ENCODE data around the gene ITGB1. TPM values are rescaled to one million over a fixed set of nuclear protein-coding genes. Genes with fewer than 3 reads are reported as not detected.

ITGB1 gene
- total RNA-seq, 3 donors from 2014 or later (not counting 1 experiment from before 2014, with no cell fraction given) = 175 to 280 (median 202) TPM

- Histone ChIP-seq H3K27me3 (ENCODE audit: control insufficient read depth, insufficient read depth, low read length) (no peaks in the 10 kb centered on the region), H3K36me3 (ENCODE audit: control insufficient read depth, insufficient read depth, low read length) (no peaks in the 10 kb centered on the region), H3K27ac (ENCODE audit: low read length) (no peak overlapping the region), H3K9me3 (ENCODE audit: control insufficient read depth, insufficient read depth, low read length) (no peaks in the 10 kb centered on the region), H3K4me3 (ENCODE audit: low read length) (no peak overlapping the region), H3K4me1 (ENCODE audit: control insufficient read depth, insufficient read depth, low read length) (peaks cover 17% of the 10 kb centered on the region)
- Mint-ChIP-seq H3K27ac (no peak overlapping the region), H3K4me1 (peaks cover 13% of the 10 kb centered on the region in 2 donors), H3K4me3 (no peak overlapping the region), H3K36me3 (no peaks in the 10 kb centered on the region), H3K9me3 (no peaks in the 10 kb centered on the region), H3K27me3 (ENCODE audit: low read depth in 2 of 2) (no peaks in the 10 kb centered on the region)
- intact Hi-C loops (cut with micrococcal nuclease) = no loop called here
- no peak for DNase-seq
- TF ChIP-seq CTCF (IDR thresholded peaks at IDR 0.05) = no peak
- ATAC-seq = no peak
- 97% methylated on average over 3 of the region's 3 CpGs for WGBS (ENCODE audit: insufficient coverage)
These were observed 18.3 kb upstream of the ITGB1 start for GRCh38 chr10:32976338-32976737.

GRCh38 chr10:32972929-32973328 lies 14.9 kb upstream of the ITGB1 start:
- H3K27me3 ChIP-seq (ENCODE audit: control insufficient read depth, insufficient read depth, low read length) = no peaks in the 10 kb centered on the region
- no peak overlapping the region for H3K27ac ChIP-seq (ENCODE audit: low read length)
- Mint-ChIP-seq H3K4me3 (no peak overlapping the region), H3K4me1 (no peaks in the 10 kb centered on the region), H3K36me3 (no peaks in the 10 kb centered on the region), H3K9me3 (no peaks in the 10 kb centered on the region), H3K27me3 (ENCODE audit: low read depth in 2 of 2) (no peaks in the 10 kb centered on the region), H3K27ac (no peak overlapping the region)
- H3K9me3 ChIP-seq (ENCODE audit: control insufficient read depth, insufficient read depth, low read length) = no peaks in the 10 kb centered on the region
- intact Hi-C loops (cut with micrococcal nuclease) = no loop called here
- no peaks in the 10 kb centered on the region for H3K36me3 ChIP-seq (ENCODE audit: control insufficient read depth, insufficient read depth, low read length)
- no peaks in the 10 kb centered on the region for H3K4me1 ChIP-seq (ENCODE audit: control insufficient read depth, insufficient read depth, low read length)
- ATAC-seq = no peak
- TF ChIP-seq CTCF (IDR thresholded peaks at IDR 0.05) = no peak
- no peak for DNase-seq
- H3K4me3 ChIP-seq (ENCODE audit: low read length) = no peak overlapping the region

GRCh38 chr10:32972460-32972859 lies 14.4 kb upstream of the ITGB1 start:
- ATAC-seq = no peak
- Histone ChIP-seq H3K27ac (ENCODE audit: low read length) (no peak overlapping the region), H3K36me3 (ENCODE audit: control insufficient read depth, insufficient read depth, low read length) (no peaks in the 10 kb centered on the region), H3K4me3 (ENCODE audit: low read length) (no peak overlapping the region), H3K9me3 (ENCODE audit: control insufficient read depth, insufficient read depth, low read length) (no peaks in the 10 kb centered on the region), H3K27me3 (ENCODE audit: control insufficient read depth, insufficient read depth, low read length) (no peaks in the 10 kb centered on the region), H3K4me1 (ENCODE audit: control insufficient read depth, insufficient read depth, low read length) (no peaks in the 10 kb centered on the region)
- no peak for TF ChIP-seq CTCF (IDR thresholded peaks at IDR 0.05)
- Mint-ChIP-seq H3K36me3 (no peaks in the 10 kb centered on the region), H3K27me3 (ENCODE audit: low read depth in 2 of 2) (no peaks in the 10 kb centered on the region), H3K4me3 (no peak overlapping the region), H3K27ac (no peak overlapping the region), H3K9me3 (no peaks in the 10 kb centered on the region), H3K4me1 (no peaks in the 10 kb centered on the region)
- WGBS (ENCODE audit: insufficient coverage) = 61% methylated on average over 4 of the region's 4 CpGs
- no peak for DNase-seq
- intact Hi-C loops (cut with micrococcal nuclease) = no loop called here

GRCh38 chr10:32971536-32972091 lies 13.6 kb upstream of the ITGB1 start:
- no peak for DNase-seq
- H3K36me3 ChIP-seq (ENCODE audit: control insufficient read depth, insufficient read depth, low read length) = no peaks in the 10 kb centered on the region
- no peak overlapping the region for H3K27ac ChIP-seq (ENCODE audit: low read length)
- ATAC-seq = no peak
- no peaks in the 10 kb centered on the region for H3K27me3 Mint-ChIP-seq (ENCODE audit: low read depth in 2 of 2)
- no peak overlapping the region for H3K4me3 ChIP-seq (ENCODE audit: low read length)
- H3K4me1 ChIP-seq (ENCODE audit: control insufficient read depth, insufficient read depth, low read length) = no peaks in the 10 kb centered on the region
- no peaks in the 10 kb centered on the region for H3K27me3 ChIP-seq (ENCODE audit: control insufficient read depth, insufficient read depth, low read length)
- WGBS (ENCODE audit: insufficient coverage) = 62% methylated on average over 6 of the region's 6 CpGs
- H3K9me3 Mint-ChIP-seq = no peaks in the 10 kb centered on the region
- no peaks in the 10 kb centered on the region for H3K4me1 Mint-ChIP-seq
- TF ChIP-seq CTCF (IDR thresholded peaks at IDR 0.05) = no peak
- H3K27ac Mint-ChIP-seq = no peak overlapping the region
- H3K4me3 Mint-ChIP-seq = no peak overlapping the region
- H3K36me3 Mint-ChIP-seq = no peaks in the 10 kb centered on the region
- H3K9me3 ChIP-seq (ENCODE audit: control insufficient read depth, insufficient read depth, low read length) = no peaks in the 10 kb centered on the region
- intact Hi-C loops (cut with micrococcal nuclease) = no loop called here
